Neural cell (in vitro differentiated cells): Measurements from ENCODE around the gene CLDND2. TPM values are rescaled to one million over a fixed set of nuclear protein-coding genes. Genes with fewer than 3 reads are reported as not detected.

ENCODE experiments used
- H2AFZ ChIP-seq: fragments of 200-600, 300-800 bp; sonication (generic), shearing (Covaris generic); 2 replicates; pipeline ENCODE4 v1.6.0; 2014; ENCODE audit warnings: low read depth, mild to moderate bottlenecking, antibody characterized with exemption, low read length, moderate library complexity
- H3F3A ChIP-seq: fragments of 200-600 bp; shearing (Covaris generic); 2 replicates; pipeline ENCODE4 v1.6.1; 2016; ENCODE audit warnings: mild to moderate bottlenecking, moderate library complexity, mixed read lengths, antibody characterized with exemption, low read length; ENCODE audit not compliant: insufficient read depth, poor library complexity, severe bottlenecking
- H3K27ac ChIP-seq: fragments of 200-600, 300-800 bp; sonication (generic), shearing (Covaris generic); 2 replicates; pipeline ENCODE4 v1.5.1; 2014; ENCODE audit warnings: mild to moderate bottlenecking, low read length, moderate library complexity
- H3K27me3 ChIP-seq: fragments of 300-800, 200-600 bp; sonication (generic), shearing (Covaris generic); 2 replicates; pipeline ENCODE4 v1.6.0; 2014; ENCODE audit warnings: mild to moderate bottlenecking, low read depth, low read length, moderate library complexity; ENCODE audit not compliant: insufficient read depth
- H3K36me3 ChIP-seq: fragments of 300-800, 200-600 bp; sonication (generic), shearing (Covaris generic); 2 replicates; pipeline ENCODE4 v1.5.1; 2014; ENCODE audit warnings: mild to moderate bottlenecking, antibody characterized with exemption, low read length, moderate library complexity; ENCODE audit not compliant: insufficient read depth
- H3K4me2 ChIP-seq: fragments of 300-800, 200-600 bp; sonication (generic), shearing (Covaris generic); 2 replicates; pipeline ENCODE4 v1.6.0; 2014; ENCODE audit warnings: mild to moderate bottlenecking, low read length
- H3K4me3 ChIP-seq: fragments of 300-800, 200-600 bp; sonication (generic), shearing (Covaris generic); 2 replicates; pipeline ENCODE4 v1.5.1; 2014; ENCODE audit warnings: mild to moderate bottlenecking, low read length, moderate library complexity
- H3K79me2 ChIP-seq: fragments of 200-600 bp; shearing (Covaris generic); replicated peaks from 2 replicates; pipeline ENCODE4 v1.6.0; 2014; ENCODE audit warnings: mild to moderate bottlenecking, low read length, moderate library complexity; ENCODE audit not compliant: insufficient read depth
- H3K9ac ChIP-seq: fragments of 300-800, 200-600 bp; sonication (generic), shearing (Covaris generic); 2 replicates; pipeline ENCODE4 v1.6.1; 2016; ENCODE audit warnings: mild to moderate bottlenecking, low read length, mixed read lengths
- H3K9me2 ChIP-seq: fragments of 200-600 bp; shearing (Covaris generic); 2 replicates; pipeline ENCODE4 v1.6.1; 2016; ENCODE audit warnings: mild to moderate bottlenecking, low read length, mixed read lengths; ENCODE audit not compliant: insufficient read depth
- H3K9me3 ChIP-seq: fragments of 200-600, 300-800 bp; sonication (generic), shearing (Covaris generic); 2 replicates; pipeline ENCODE4 v1.6.1; 2016; ENCODE audit warnings: mild to moderate bottlenecking, mixed run types, low read length, moderate library complexity, mixed read lengths
- H4K20me1 ChIP-seq: fragments of 200-600 bp; shearing (Covaris generic); 2 replicates; pipeline ENCODE4 v1.6.1; 2016; ENCODE audit warnings: mild to moderate bottlenecking, mixed run types; ENCODE audit not compliant: insufficient read depth
- EP300 ChIP-seq: fragments of 450-650 bp; conservative IDR thresholded peaks from 2 replicates; pipeline ENCODE4 v1.6.1; 2014; ENCODE audit warnings: antibody characterized with exemption, mild to moderate bottlenecking, moderate library complexity; ENCODE audit not compliant: poor library complexity, severe bottlenecking
- EZH2 ChIP-seq: fragments of 200-600, 300-800 bp; shearing (Covaris generic), sonication (generic); IDR thresholded peaks from 2 replicates; pipeline ENCODE4 v1.6.1; 2014; ENCODE audit warnings: antibody characterized with exemption, low read length, borderline replicate concordance, mild to moderate bottlenecking; ENCODE audit not compliant: insufficient read depth, poor library complexity, severe bottlenecking
- MXI1 ChIP-seq: fragments of 450-650 bp; conservative IDR thresholded peaks from 2 replicates; pipeline ENCODE4 v1.6.1; 2014; ENCODE audit warnings: antibody characterized with exemption, mild to moderate bottlenecking; ENCODE audit not compliant: poor library complexity, severe bottlenecking
- POLR2AphosphoS5 ChIP-seq: IDR thresholded peaks from 2 replicates; pipeline ENCODE4 v1.6.1; 2012
- RAD21 ChIP-seq: fragments of 450-650 bp; conservative IDR thresholded peaks from 2 replicates; pipeline ENCODE4 v1.6.1; 2014; ENCODE audit warnings: antibody characterized with exemption, mild to moderate bottlenecking, moderate library complexity
- REST ChIP-seq: IDR thresholded peaks from 2 replicates; pipeline ENCODE4 v1.6.1; 2012; ENCODE audit warnings: borderline replicate concordance
- SMC3 ChIP-seq: fragments of 450-650 bp; conservative IDR thresholded peaks from 2 replicates; pipeline ENCODE4 v1.6.1; 2014; ENCODE audit warnings: antibody characterized with exemption, mild to moderate bottlenecking, moderate library complexity; ENCODE audit not compliant: poor library complexity
- TAF1 ChIP-seq: IDR thresholded peaks from 2 replicates; pipeline ENCODE4 v1.6.1; 2012; ENCODE audit warnings: low read depth
- polyA plus RNA-seq: library from polyadenylated mRNA; depleted of rRNA; stranded (reverse); fragments of >200 nt; gene quantifications from 2 replicates; pipeline ENCODE4 v1.2.3, GENCODE V29; 2014
- TF ChIP-seq, protein P1 (sequence below): fragments of 450-650 bp; IDR thresholded peaks from 2 replicates; pipeline ENCODE4 v1.5.1; 2014; ENCODE audit warnings: antibody characterized with exemption, mild to moderate bottlenecking, moderate library complexity; ENCODE audit not compliant: poor library complexity, severe bottlenecking

The CLDND2 gene
- polyA plus RNA-seq, 1 donor from 2014 or later: not detected

DNA sequence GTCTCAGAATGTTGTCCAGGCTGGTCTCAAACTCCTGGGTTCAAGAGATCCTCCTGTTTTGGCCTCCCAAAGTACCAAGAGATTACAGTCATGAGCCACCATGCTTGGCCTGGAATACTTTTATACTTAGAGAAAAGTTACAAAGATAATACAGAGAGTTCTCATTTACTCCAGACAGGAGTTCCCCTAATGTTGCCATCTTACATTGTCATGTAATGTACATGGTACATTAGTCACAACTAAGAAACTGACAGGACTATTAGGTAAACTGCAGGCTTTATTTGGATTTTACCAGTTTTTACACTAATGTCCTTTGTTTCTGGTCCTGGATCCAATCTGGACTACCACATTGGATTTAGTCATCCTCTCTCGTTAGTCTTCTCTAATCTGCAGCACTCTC, 23.9 kb upstream of the CLDND2 start:
- Histone ChIP-seq H4K20me1 (no peaks in the 10 kb centered on the region), H3K4me3 (no peak overlapping the region), H3K9ac (no peak overlapping the region), H2AFZ (no peak overlapping the region), H3K4me2 (no peak overlapping the region), H3K27ac (no peak overlapping the region), H3F3A (no peaks in the 10 kb centered on the region), H3K79me2 (no peaks in the 10 kb centered on the region), H3K9me2 (no peaks in the 10 kb centered on the region), H3K36me3 (no peaks in the 10 kb centered on the region), H3K27me3 (no peaks in the 10 kb centered on the region), H3K9me3 (no peaks in the 10 kb centered on the region)
- TF ChIP-seq REST (no peak), EZH2 (no peak), POLR2AphosphoS5 (no peak), SMC3 (no peak), EP300 (no peak), TAF1 (no peak), RAD21 (no peak), MXI1 (no peak)
- TF ChIP-seq, protein P1, sequence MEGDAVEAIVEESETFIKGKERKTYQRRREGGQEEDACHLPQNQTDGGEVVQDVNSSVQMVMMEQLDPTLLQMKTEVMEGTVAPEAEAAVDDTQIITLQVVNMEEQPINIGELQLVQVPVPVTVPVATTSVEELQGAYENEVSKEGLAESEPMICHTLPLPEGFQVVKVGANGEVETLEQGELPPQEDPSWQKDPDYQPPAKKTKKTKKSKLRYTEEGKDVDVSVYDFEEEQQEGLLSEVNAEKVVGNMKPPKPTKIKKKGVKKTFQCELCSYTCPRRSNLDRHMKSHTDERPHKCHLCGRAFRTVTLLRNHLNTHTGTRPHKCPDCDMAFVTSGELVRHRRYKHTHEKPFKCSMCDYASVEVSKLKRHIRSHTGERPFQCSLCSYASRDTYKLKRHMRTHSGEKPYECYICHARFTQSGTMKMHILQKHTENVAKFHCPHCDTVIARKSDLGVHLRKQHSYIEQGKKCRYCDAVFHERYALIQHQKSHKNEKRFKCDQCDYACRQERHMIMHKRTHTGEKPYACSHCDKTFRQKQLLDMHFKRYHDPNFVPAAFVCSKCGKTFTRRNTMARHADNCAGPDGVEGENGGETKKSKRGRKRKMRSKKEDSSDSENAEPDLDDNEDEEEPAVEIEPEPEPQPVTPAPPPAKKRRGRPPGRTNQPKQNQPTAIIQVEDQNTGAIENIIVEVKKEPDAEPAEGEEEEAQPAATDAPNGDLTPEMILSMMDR: no peak

GRCh38 chr19:51391073-51391611, 22.3 kb upstream of the CLDND2 start:
- H4K20me1 ChIP-seq: no peaks in the 10 kb centered on the region
- H3K9me2 ChIP-seq: no peaks in the 10 kb centered on the region
- no peaks in the 10 kb centered on the region for H3F3A ChIP-seq
- H3K4me2 ChIP-seq: no peak overlapping the region
- no peaks in the 10 kb centered on the region for H3K27me3 ChIP-seq
- no peak overlapping the region for H2AFZ ChIP-seq
- no peak overlapping the region for H3K4me3 ChIP-seq
- H3K27ac ChIP-seq: no peak overlapping the region
- H3K79me2 ChIP-seq: no peaks in the 10 kb centered on the region
- no peak overlapping the region for H3K9ac ChIP-seq
- no peak for TF ChIP-seq EZH2
- TF ChIP-seq TAF1: no peak
- TF ChIP-seq MXI1: no peak
- TF ChIP-seq POLR2AphosphoS5: no peak
- TF ChIP-seq, protein P1: no peak
- TF ChIP-seq RAD21: no peak
- TF ChIP-seq SMC3: no peak
- TF ChIP-seq EP300: no peak
- no peak for TF ChIP-seq REST
- no peaks in the 10 kb centered on the region for H3K9me3 ChIP-seq
- no peaks in the 10 kb centered on the region for H3K36me3 ChIP-seq
